GM21526 (cell line): Measurements from ENCODE around the gene FHOD3.

Source experiments
- ATAC-seq: cut with Tn5 transposase; IDR thresholded peaks from one replicate; pipeline ENCODE4 v1.9.1; 2021; ENCODE audit warnings: moderate library complexity; ENCODE audit not compliant: unreplicated experiment, low FRiP score

Gene FHOD3

GRCh38 chr18:36295880-36296301 is 1.6 kb upstream of the FHOD3 start:
- ATAC-seq: no peak

GRCh38 chr18:36296650-36297416 is 680 bp upstream of the FHOD3 start:
- no peak for ATAC-seq

GRCh38 chr18:36298126-36298741 is 721 bp downstream of the FHOD3 start:
- no peak for ATAC-seq

GRCh38 chr18:36299015-36299414 is 1.5 kb downstream of the FHOD3 start:
- ATAC-seq: no peak

- no peak for ATAC-seq
Measured at GRCh38 chr18:36300211-36300610, 2.7 kb downstream of the FHOD3 start.

- ATAC-seq: no peak
Measured at GRCh38 chr18:36301884-36302283, 4.4 kb downstream of the FHOD3 start.

DNA sequence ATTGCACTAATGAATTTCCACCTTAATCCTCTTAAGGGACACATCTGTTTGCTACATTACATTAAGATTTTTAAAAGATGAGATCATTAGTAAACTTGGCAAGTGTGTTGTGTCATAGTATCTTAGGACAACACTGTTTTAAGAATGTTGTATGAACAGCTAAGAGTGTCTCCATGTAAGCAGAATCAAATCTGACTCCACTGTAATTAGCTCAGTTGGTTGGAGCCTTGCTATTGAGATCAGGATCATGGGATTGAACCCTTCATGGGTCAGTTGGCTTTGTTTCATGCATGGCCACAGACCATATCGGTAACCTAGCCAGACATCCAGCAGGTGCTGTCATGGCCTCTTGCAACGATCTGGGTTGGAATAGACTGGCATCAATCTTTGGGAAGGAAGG is 5.2 kb downstream of the FHOD3 start:
- no peak for ATAC-seq

- no peak for ATAC-seq
Measured at GRCh38 chr18:36303211-36303844, 5.8 kb downstream of the FHOD3 start.

DNA sequence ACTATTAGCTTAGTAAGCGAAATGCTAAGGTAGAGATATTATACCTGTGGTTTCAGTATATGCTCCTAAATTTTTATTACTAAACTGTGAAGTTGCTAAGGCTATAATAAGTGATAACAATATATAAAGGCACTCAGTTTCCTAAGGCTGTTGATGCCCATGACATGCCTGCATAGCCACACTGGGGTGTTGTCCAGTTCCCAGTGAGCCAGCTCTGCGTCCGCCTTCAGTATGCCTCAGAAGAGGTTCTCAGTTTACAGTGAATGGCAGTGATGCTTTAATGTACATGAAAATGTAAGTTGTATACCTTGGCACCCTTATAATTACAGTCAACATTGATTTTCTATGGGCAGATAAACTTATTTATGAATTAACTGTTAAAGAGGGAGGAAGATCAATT is 7.2 kb downstream of the FHOD3 start:
- ATAC-seq: no peak

GRCh38 chr18:36305375-36305774 is 7.9 kb downstream of the FHOD3 start:
- no peak for ATAC-seq

DNA sequence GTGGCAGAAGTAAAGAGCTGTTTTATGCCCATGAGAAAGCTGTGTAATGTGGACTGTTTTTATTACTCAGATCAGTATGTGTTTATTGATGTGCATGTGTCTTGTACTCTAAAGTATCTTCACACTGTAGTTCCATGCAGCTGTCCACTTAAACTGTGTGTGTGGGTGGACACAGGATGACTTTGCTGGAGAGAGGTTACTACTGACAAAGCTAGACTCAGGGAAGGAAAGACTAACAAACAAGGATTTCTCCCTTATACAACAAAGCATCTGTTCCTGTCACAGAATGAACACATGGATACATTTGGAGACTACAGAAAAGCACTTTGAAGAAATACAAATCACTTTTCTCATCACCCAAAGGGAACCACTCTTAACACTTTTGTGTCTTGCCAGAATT is 10.0 kb downstream of the FHOD3 start:
- ATAC-seq: no peak

DNA sequence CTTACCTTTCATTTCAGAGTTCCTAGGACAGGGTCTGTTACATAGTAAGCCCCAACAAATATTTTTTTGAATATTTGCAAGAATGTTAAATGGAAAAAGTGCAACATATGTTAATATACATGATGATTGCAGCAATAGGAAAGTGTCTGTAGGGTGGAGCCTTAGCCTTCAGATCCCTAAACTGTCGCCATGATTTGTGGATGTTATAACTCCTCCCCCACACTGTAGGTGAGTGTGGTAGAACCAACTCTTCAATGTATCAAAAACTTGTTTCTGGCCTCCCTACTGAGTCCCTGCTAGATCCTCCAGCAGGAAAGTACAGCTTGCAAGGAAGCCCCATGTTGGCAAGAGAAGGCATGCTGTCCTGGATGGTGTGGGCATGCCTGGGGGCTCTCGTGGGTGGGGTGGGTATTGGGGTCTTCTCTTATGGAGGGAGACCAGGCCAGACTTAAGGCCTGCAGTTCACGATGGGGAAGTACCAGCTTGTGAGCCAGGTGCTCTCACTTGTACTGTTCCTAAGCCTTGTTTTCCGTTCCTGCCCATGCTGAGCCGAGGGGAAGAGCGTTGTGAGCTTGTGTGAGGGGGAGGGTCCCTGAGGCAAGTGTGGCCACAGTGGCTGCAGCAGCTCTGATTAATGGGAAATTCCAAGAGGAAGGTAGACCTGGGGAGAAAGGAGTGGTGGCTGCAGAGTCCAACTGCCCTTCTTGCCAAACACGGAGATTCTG is 11.4 kb downstream of the FHOD3 start:
- no peak for ATAC-seq

DNA sequence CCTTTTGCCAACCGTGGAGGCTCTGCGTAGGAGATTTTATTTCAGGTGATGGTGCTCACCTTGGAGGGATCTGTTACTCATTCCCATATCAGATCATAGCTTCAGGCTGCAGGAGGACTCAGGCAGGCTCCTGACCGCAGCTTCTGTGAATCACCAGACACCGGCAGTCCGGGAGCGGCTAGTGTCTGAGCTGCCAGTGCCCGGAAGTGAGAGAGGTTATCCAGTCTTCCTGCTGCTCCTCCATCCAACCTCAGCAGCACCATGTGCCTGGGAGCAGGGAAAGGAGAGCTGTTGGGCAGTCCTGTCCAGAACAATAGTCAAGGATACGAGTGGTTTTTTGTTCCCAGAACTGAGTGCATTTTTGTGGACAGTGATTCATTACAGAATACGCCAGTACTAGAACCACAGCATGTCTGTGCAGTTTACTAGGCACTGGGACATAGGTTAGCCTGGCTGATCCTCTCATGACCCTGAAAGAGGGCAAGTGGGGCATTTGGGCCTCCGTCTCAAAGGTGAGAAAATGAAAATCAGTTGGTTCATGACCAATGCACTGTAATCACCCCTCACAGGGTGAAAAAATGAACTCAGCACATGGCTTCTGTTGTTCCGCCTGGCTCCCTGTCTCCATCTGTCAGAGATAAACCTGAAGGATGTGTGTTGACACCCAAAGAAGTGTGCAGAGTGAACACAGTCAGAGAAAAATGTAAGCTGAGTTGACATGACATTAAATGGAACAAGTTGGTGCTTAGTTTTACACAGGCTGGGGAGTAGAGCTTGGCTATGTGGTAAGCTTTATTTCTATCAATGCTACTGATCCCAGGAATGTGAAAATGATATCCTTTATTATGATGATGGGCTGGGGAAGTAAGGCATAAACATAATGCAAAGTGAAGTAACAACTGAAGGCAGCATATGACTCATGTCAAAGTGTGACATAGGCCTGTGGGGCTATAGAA is 12.2 kb downstream of the FHOD3 start:
- no peak for ATAC-seq

DNA sequence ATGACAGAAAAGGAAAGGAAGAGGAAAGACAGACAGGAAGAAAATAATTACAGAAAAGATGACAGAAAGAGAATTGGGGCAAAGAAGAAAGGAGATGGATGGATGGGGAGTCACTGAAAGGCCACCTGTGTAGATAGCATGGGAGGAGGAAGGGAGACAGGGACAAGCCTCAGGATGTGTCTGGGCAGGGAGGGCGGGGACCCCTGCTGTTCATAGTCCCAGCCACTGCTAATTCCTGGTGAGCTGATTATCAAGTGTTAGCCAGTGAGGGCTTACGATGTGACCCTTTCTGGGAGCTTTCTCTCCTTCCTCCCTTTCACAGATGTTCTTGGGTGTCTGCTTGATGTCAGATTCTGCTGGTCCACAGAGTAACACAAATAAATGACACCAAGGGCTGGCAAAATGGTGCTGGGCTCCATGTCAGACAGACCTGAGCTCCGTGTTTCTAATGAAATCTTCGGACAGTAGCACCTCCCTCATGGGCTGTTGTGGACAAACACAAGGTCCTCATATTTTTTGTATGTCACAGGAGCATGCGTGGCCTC is 13.6 kb downstream of the FHOD3 start:
- ATAC-seq: no peak

GRCh38 chr18:36312806-36313395 is 15.4 kb downstream of the FHOD3 start:
- ATAC-seq: no peak

GRCh38 chr18:36314098-36314497 is 16.6 kb downstream of the FHOD3 start:
- ATAC-seq: no peak

DNA sequence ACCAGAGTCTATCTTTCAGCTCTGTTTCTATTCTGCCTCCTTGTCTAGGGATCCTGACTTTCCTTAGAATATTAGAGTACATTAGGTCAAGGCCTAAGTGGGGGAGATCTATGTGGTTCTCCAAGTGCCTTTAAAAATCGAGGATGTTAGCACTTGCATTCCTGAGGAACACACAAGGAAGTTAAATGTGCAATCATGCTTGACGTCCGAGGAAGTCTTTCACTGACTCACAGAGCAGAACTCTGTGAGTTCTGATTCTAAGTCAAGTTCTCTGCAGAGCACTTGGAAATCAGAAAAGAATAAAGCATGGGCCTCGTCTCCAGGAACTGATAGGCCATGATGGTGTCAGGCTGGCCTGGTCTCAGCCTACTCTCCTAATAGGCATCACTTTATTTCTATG is 17.2 kb downstream of the FHOD3 start:
- no peak for ATAC-seq

DNA sequence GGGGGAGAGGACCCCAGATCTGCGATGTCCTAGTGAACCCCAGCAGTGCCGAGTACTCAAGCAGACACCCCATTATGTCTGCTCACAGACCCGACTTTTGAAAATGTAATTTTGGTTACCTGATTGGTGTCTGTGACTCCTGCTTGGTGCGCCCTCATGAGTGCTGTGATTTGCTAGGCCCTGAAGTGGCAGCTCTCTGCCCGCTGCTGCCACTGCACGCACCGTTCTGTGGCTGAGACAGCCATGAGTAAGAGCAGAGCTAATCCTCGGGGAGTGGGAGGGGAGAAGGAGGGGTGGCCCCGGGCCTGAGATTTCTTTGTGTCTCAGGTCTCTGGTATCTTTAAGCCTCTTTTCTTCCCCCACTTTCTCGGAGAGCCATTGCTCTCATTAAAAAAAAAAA is 18.2 kb downstream of the FHOD3 start:
- ATAC-seq: no peak

- ATAC-seq: no peak
Measured at GRCh38 chr18:36316246-36316645, 18.7 kb downstream of the FHOD3 start.
